ENCODE data around the gene RTP2.
A peak's percentile ranks its signal among the peaks of the same experiment; 100 is the strongest.

The RTP2 gene

GRCh38 chr3:187702507-187703033 lies at the start of gene RTP2:
TSS of gene RTP2 (minus strand) at chr3:187702557. CDS start at chr3:187702128, 429 bp downstream.
- no peak for DNase-seq (ENCODE audit: low spot score)

- no peak for DNase-seq (ENCODE audit: low spot score)
Measured at GRCh38 chr3:187750513-187751123, 48.3 kb upstream of the RTP2 start.

- no peak for DNase-seq (ENCODE audit: low spot score)
Measured at GRCh38 chr3:187750006-187750512, 47.7 kb upstream of the RTP2 start.

GRCh38 chr3:187748050-187748481 lies 45.7 kb upstream of the RTP2 start:
- peak; percentile 90 for DNase-seq (ENCODE audit: low spot score)

GRCh38 chr3:187747506-187747905 lies 45.1 kb upstream of the RTP2 start:
- no peak for DNase-seq (ENCODE audit: low spot score)

- peak; percentile 47 for DNase-seq (ENCODE audit: low spot score)
Measured at GRCh38 chr3:187746442-187747281, 44.3 kb upstream of the RTP2 start.

GRCh38 chr3:187746059-187746441 lies 43.7 kb upstream of the RTP2 start:
- no peak for DNase-seq (ENCODE audit: low spot score)

- peak; percentile 98 for DNase-seq (ENCODE audit: low spot score)
Measured at GRCh38 chr3:187745201-187746058, 43.1 kb upstream of the RTP2 start, which contains the start of gene BCL6. TSS of gene BCL6 (minus strand) at chr3:187745468. CDS start at chr3:187733693, 11,775 bp downstream.

- DNase-seq (ENCODE audit: low spot score) = peak; percentile 68
Measured at GRCh38 chr3:187744169-187745151, 42.1 kb upstream of the RTP2 start.

GRCh38 chr3:187743195-187744141 lies 41.1 kb upstream of the RTP2 start:
- DNase-seq (ENCODE audit: low spot score) = peak; percentile 59

- peak; percentile 53 for DNase-seq (ENCODE audit: low spot score)
Measured at GRCh38 chr3:187742351-187743171, 40.2 kb upstream of the RTP2 start.

- peak; percentile 85 for DNase-seq (ENCODE audit: low spot score)
Measured at GRCh38 chr3:187741403-187742350, 39.3 kb upstream of the RTP2 start.

GRCh38 chr3:187740421-187741399 lies 38.4 kb upstream of the RTP2 start:
- DNase-seq (ENCODE audit: low spot score) = peak; percentile 71

GRCh38 chr3:187739561-187740332 lies 37.4 kb upstream of the RTP2 start:
- peak; percentile 82 for DNase-seq (ENCODE audit: low spot score)

GRCh38 chr3:187739094-187739560 lies 36.8 kb upstream of the RTP2 start:
- DNase-seq (ENCODE audit: low spot score) = no peak
